Testis (tissue), 3 donors: ENCODE results near the gene SOX8. TPM values are rescaled to one million over a fixed set of nuclear protein-coding genes. Genes with fewer than 3 reads are reported as not detected.

ENCODE experiments used
- DNase-seq: peaks from one replicate; pipeline ENCODE4 v3.0.0-alpha.2; 2019
- H3K27ac ChIP-seq, 2 donors: fragments of 200-600 bp; sonication (generic); one replicate each; pipeline ENCODE4 v1.5.1; 2019
- H3K27me3 ChIP-seq: fragments of 200-600 bp; sonication (generic); one replicate; pipeline ENCODE4 v1.5.1; 2019
- H3K36me3 ChIP-seq: fragments of 200-600 bp; sonication (generic); one replicate; pipeline ENCODE4 v1.5.1; 2017; ENCODE audit warnings: low read depth; ENCODE audit errors: missing control alignments
- H3K4me1 ChIP-seq: fragments of 200-600 bp; sonication (generic); one replicate; pipeline ENCODE4 v1.5.1; 2019
- H3K4me3 ChIP-seq, 2 donors: fragments of 200-600 bp; sonication (generic); one replicate each; pipeline ENCODE4 v1.5.1; 2017 to 2019
- H3K9me3 ChIP-seq: fragments of 200-600 bp; sonication (generic); one replicate; pipeline ENCODE4 v1.5.1; 2017
- CTCF ChIP-seq, 3 experiments: fragments of 450-650 bp in 2 of 3; fragments of 200-600 bp in 1 of 3; sonication (generic) in 1 of 3; IDR thresholded peaks; one replicate each; pipeline ENCODE4 v1.5.1; 2016 to 2019; ENCODE audit warnings: antibody characterized with exemption in 3 of 3, mild to moderate bottlenecking in 2 of 3, moderate library complexity in 1 of 3
- POLR2A ChIP-seq: fragments of 450-650 bp; IDR thresholded peaks from one replicate; pipeline ENCODE4 v1.6.1; 2017; ENCODE audit warnings: antibody characterized with exemption, mild to moderate bottlenecking, moderate library complexity
- WGBS, 2 donors: methylation state at CpG; one replicate each; pipeline ENCODE4 v1.1.5; 2018; 5-methylcytosine and 5-hydroxymethylcytosine counted together
- intact Hi-C: fragments of 100-400 bp; cut with DNase I; formaldehyde crosslinking; loops from one replicate; pipeline ENCODE4 v1.15.1; 2023; ENCODE audit warnings: low total_unique reads
- polyA plus RNA-seq: library from polyadenylated mRNA; stranded (reverse); fragments of 350-450 nt; fragmentation: Illumina TruSeq; extraction: RNeasy Lipid Tissue Mini Kit (QIAGEN cat#74804); gene quantifications from one replicate; pipeline ENCODE4 v1.2.3, GENCODE V29; 2014; ENCODE audit warnings: low read depth, low replicate concordance; ENCODE audit not compliant: insufficient read depth
- total RNA-seq, 2 donors: library from RNA; depleted of rRNA; stranded (reverse); fragments of >200 nt; gene quantifications; one replicate each; pipeline ENCODE4 v1.2.3, GENCODE V29; 2016

SOX8 gene
- total and polyA plus RNA-seq, 3 donors from 2014 or later, result 4.3 to 19.6 (median 11.2) TPM

DNA sequence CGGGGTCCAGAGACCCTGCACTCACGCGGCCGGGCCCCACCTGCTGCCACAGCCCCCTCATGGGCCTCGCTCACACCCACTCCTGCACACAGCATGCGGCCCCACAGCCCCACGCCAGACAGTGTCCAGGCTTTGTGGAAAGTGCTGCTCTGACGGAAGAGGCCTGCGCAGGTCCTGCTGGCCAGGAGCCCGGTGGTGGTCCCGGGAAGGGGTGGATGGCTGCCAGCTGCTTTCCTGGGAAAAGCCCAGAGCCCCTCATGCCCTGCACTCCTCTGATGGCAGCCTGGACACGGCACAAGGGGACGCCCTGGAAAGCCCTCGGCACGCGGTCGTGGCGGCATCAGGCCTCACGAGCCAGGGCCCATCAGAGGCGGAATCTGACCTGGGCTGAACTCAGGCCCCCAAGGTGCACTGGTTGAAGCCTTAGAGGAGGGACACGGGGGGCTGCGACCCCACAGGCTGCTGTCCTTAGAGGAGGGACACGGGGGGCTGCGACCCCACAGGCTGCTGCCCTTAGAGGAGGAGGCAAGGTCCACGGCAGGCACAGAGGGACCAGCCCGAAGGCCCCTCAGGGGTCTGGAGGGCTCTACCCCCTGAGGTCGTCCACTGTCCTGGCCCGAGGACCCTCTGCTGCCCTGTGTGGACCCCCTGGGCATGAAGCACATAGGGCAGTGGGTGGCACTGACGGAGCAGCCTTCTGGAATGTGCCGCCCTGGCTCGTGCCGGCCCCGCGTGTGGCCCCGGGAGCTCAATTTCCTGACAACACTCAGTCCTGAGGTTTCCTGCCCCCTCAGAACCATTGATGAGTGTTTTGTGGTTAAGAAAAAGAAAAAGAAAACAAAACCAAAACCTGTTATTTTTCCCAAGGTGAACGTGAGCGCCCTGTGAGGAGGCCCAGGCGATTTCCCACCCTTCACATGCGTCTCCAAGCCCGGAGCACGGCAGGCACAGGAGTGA is 22.1 kb downstream of the SOX8 start:
- Histone ChIP-seq H3K4me3 (no peak overlapping the region), H3K27me3 (no peaks in the 10 kb centered on the region), H3K27ac (no peak overlapping the region), H3K36me3 (no peaks in the 10 kb centered on the region), H3K4me1 (no peaks in the 10 kb centered on the region), H3K9me3 (no peaks in the 10 kb centered on the region)
- no peak for DNase-seq
- no peak for TF ChIP-seq CTCF (IDR thresholded peaks at IDR 0.05)
- no peak for TF ChIP-seq POLR2A
- 84 to 93% methylated on average over 28 to 41 of the region's 41 CpGs for WGBS, 2 donors
- intact Hi-C loops, result no loop called here

- 90 to 93% methylated on average over 11 of the region's 11 CpGs for WGBS, 2 donors
- TF ChIP-seq POLR2A, result no peak
- no peak for TF ChIP-seq CTCF (IDR thresholded peaks at IDR 0.05)
- Histone ChIP-seq H3K9me3 (no peaks in the 10 kb centered on the region), H3K36me3 (no peaks in the 10 kb centered on the region), H3K27ac (no peak overlapping the region), H3K4me3 (no peak overlapping the region), H3K4me1 (no peaks in the 10 kb centered on the region), H3K27me3 (no peaks in the 10 kb centered on the region)
- no peak for DNase-seq
- intact Hi-C loops, result no loop called here
These were observed 23.7 kb downstream of the SOX8 start for GRCh38 chr16:1005286-1005685.

DNA sequence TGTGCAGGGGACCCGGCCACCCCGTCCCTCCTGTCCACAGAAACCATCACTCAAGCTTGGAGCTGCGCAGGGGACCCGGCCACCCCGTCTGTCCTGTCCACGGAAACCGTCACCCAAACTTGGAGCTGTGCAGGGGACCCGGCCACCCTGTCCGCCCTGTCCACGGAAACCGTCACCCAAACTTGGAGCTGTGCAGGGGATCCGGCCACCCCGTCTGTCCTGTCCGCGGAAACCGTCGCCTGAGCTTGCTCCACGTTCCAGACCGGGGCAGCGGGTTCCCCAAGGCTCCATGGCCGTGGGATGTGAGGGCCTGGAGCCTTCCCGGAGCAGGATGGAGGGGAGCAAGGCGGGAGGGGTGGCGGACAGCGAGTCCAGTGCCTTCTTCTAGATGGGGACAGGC is 25.2 kb downstream of the SOX8 start:
- Histone ChIP-seq H3K27ac (no peak overlapping the region), H3K4me3 (no peak overlapping the region), H3K9me3 (no peaks in the 10 kb centered on the region), H3K4me1 (no peaks in the 10 kb centered on the region), H3K36me3 (no peaks in the 10 kb centered on the region), H3K27me3 (no peaks in the 10 kb centered on the region)
- no peak for DNase-seq
- intact Hi-C loops, result no loop called here
- TF ChIP-seq CTCF (IDR thresholded peaks at IDR 0.05), result no peak
- TF ChIP-seq POLR2A, result no peak
- WGBS, 2 donors, result 92% methylated on average over 9 to 16 of the region's 25 CpGs

DNA sequence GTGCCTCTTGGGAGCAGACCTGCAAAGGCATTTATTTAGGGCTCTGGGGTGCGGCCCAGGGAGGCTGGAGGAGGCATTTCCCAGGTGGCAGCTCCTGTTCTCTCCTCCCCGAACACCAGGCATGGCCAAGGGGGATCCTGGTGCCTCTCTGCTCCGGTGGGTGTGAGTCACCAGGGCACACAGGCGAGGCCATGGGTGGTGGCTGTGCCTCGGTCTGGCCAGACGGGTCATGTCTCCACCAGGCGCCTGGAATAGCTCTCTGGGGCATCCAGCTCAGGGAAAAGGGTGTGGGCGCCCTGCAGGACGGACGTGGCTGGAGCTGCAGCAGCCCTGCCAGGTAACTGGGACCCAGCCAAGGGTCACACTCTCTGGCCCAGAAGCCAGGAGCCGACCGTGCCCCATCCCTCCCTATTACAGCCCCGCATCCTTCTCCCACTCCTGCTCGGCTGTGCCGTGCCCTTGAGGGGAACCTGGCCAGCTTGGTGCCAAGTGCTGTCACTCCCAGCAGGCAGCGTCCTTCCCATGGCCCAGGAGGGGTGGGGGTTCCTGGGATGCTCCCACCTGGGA is 25.8 kb downstream of the SOX8 start:
- Histone ChIP-seq H3K36me3 (no peaks in the 10 kb centered on the region), H3K4me3 (no peak overlapping the region), H3K4me1 (no peaks in the 10 kb centered on the region), H3K9me3 (no peaks in the 10 kb centered on the region), H3K27ac (no peak overlapping the region), H3K27me3 (no peaks in the 10 kb centered on the region)
- TF ChIP-seq POLR2A (no peak), CTCF (IDR thresholded peaks at IDR 0.05) (no peak)
- WGBS, 2 donors, result 72 to 89% methylated on average over 10 to 16 of the region's 16 CpGs
- intact Hi-C loops, result no loop called here
- DNase-seq, result no peak
